Measurements from ENCODE around the gene RNLS.

GRCh38 chr10:88525371-88526069 lies 57.6 kb downstream of the RNLS start:
- TF ChIP-seq CTCF (IDR thresholded peaks at IDR 0.05) (no peak), POLR2AphosphoS5 (IDR thresholded peaks at IDR 0.05; ENCODE audit: low read depth, low read length) (no peak), TCF7L2 (IDR thresholded peaks at IDR 0.05; ENCODE audit: low read depth, low read length) (no peak)

Data from Panc1 (cell line).